ENCODE data around the gene LCN10.
"Not testable (repeated sequence)": the region's sequence is repeated elsewhere in the genome, so short reads cannot be mapped to it uniquely, and the experiment has no call there.

The LCN10 gene

GRCh38 chr9:136704741-136705140 lies 38.0 kb downstream of the LCN10 start:
- not testable (repeated sequence) for DNase-seq (ENCODE audit: low read depth in 1 of 2, low spot score in 1 of 2)

DNA sequence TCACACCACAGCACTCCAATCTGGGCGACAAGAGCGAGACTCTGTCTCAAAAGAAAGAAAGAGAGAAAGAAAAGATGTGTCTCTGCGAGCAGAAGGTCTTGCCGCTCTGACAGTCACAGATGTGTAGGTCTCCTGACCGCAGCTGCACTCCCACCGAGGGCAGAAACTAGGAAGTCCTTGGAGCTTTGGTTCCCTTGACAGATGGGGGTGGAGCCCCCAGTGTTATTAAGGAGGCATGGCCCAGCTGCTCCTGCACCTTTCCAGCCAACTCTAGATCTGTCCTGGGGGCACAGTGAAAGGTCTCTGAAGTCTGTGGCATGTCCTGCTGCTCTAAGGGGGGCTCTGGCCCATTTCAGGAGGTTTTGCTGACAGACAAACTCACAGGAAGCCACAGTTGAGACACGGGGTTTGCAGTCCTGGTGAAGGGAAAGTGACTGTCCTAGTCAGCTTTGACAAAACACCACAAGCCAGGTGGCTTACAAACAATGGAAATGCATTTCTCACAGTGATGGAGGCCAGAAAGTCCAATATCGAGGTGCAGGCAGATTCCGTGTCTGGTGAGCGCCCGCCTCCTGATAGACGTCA lies 39.4 kb downstream of the LCN10 start:
- DNase-seq (ENCODE audit: low read depth in 1 of 2, low spot score in 1 of 2) = no peak

DNA sequence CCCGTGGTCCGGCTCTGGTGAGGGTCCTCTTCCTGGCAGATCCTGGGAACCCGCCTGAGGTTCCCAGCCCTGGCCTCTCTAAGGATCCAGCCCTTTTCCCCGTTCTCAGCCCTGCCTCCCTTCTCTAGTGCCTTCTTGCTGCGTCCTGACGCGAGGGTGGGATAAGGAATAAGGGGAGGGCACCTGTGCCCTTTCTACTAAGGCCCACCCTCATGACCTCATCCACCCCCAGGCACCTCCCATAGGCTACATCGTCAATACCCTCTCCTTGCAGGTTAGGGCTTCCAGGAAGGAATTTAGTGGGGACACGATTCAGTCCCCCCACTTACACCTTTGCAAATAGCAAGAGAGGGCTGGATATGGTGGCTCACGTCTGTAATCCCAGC lies 41.1 kb downstream of the LCN10 start:
- DNase-seq (ENCODE audit: low read depth in 1 of 2, low spot score in 1 of 2) = no peak

DNA sequence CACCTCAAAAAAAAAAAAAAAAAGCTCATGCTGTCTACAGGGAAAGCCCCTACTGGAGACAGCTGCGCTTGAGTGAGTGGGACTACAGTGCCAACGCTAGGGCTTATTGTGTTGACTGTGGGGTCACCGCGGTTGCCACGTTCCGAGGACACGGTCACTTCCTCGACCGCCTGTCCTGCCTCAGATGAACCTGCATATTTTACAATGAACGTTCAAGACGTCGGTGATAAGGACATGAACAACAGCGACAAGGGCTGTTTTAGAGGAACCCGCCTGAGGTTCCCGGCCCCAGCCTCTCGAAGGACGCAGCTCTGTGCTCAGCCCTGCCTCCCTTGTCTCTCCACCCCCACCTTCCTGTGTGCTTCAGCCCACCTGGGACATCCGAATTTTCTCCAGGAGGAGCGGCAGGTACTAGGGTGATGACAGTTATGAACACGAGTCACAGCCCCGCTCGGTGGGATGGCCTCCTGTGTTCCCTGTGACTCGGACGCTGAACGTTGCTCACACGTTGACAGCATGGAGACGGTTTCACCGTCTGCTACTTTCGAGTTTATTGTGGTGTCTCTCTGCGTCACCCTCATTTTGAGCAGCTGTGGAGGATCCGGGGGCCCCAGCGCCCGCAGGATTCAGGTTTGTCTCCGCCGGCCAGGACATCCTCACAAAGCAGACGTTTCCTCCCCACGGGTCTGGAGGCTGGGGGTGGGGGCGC lies 41.6 kb downstream of the LCN10 start:
- DNase-seq (ENCODE audit: low read depth in 1 of 2, low spot score in 1 of 2) = peak in 1 of 2 donors; percentile 50

- DNase-seq (ENCODE audit: low read depth in 1 of 2, low spot score in 1 of 2) = no peak
Measured at GRCh38 chr9:136700304-136700703, 42.4 kb downstream of the LCN10 start.

GRCh38 chr9:136698635-136699246 lies 44.0 kb downstream of the LCN10 start:
- no peak for DNase-seq (ENCODE audit: low read depth in 1 of 2, low spot score in 1 of 2)

- no peak for DNase-seq (ENCODE audit: low read depth in 1 of 2, low spot score in 1 of 2)
Measured at GRCh38 chr9:136697821-136698526, 44.8 kb downstream of the LCN10 start.

DNA sequence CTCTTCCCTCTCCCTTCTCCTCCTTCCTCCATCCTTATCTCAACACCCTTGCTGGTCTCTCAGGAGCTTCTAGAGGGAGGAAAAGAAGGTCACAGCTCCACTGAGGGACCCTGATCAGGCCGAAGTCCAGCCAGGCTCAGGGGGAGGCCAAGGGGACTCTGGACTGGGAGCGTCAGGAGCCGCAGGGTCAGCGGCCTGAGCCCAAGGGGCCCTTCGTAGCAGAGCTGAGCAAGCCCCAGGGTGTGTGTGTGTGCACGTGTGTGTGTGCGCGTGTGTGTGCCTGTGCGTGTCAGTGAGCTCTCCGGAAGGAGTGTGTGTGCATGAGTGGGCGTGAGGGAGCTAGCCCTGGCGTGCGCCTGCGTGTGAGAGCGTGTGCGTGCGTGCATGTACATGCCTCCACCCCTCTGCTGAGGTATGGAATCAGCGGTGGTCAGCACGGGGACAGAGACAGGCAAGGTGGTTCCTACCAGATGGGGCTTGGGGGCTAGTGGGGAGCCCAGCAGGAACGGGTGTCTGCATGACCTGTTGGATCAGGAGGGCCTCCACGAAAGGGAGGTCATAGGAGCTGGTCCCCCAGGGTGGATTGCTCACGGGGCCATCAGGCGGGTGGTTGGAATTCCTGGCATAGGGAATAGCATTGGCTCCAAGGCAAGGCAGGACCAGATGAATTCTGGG lies 45.5 kb downstream of the LCN10 start:
- no peak for DNase-seq (ENCODE audit: low read depth in 1 of 2, low spot score in 1 of 2)

DNA sequence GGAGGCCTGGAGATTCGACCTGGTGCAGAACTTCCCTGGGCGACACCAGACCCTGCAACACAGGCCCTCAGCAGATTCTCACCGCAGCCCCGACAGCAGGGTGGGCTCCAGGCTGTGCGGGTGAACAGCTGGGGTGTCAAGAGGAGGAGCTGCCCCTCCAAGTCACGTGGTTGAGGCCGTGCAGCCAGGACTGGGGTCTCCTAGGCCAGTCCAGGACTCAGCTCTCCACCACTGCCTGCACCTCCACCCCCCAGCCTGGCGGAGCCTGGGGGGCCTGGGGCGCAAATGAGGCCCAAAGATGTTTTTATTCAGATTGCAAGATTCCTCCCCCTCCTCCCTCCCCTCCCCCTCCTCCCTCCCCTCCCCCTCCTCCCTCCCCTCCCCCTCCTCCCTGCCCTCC lies 46.2 kb downstream of the LCN10 start:
- no peak for DNase-seq (ENCODE audit: low read depth in 1 of 2, low spot score in 1 of 2)

GRCh38 chr9:136695955-136696354 lies 46.8 kb downstream of the LCN10 start:
- no peak for DNase-seq (ENCODE audit: low read depth in 1 of 2, low spot score in 1 of 2)

GRCh38 chr9:136695435-136695895 lies 47.3 kb downstream of the LCN10 start:
- no peak for DNase-seq (ENCODE audit: low read depth in 1 of 2, low spot score in 1 of 2)

GRCh38 chr9:136694872-136695247 lies 47.9 kb downstream of the LCN10 start:
- DNase-seq (ENCODE audit: low read depth in 1 of 2, low spot score in 1 of 2) = no peak

GRCh38 chr9:136694163-136694871 lies 48.4 kb downstream of the LCN10 start:
- DNase-seq (ENCODE audit: low read depth in 1 of 2, low spot score in 1 of 2) = no peak

- no peak for DNase-seq (ENCODE audit: low read depth in 1 of 2, low spot score in 1 of 2)
Measured at GRCh38 chr9:136693490-136694162, 49.1 kb downstream of the LCN10 start.

DNA sequence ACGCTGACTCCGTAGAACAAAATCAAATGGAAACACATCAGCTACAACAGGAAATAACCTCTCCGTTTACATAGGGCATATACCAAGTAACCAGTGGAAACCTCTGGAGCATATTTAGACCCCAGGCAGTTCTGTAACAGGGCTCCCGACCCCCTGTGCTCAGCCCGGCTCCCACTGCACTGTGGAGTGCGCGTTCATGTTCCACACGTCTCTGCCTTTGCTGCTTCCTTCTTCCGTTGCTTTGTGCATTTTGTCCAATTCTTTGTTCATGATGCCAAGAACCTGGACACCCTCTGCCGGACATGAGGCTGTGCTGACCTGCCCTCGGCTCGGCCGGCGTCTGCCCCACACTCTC lies 49.6 kb downstream of the LCN10 start:
- no peak for DNase-seq (ENCODE audit: low read depth in 1 of 2, low spot score in 1 of 2)

GRCh38 chr9:136692185-136693134 lies 50.3 kb downstream of the LCN10 start:
- DNase-seq (ENCODE audit: low read depth in 1 of 2, low spot score in 1 of 2) = no peak

- DNase-seq (ENCODE audit: low read depth in 1 of 2, low spot score in 1 of 2) = no peak
Measured at GRCh38 chr9:136691316-136692184, 51.2 kb downstream of the LCN10 start.

DNA sequence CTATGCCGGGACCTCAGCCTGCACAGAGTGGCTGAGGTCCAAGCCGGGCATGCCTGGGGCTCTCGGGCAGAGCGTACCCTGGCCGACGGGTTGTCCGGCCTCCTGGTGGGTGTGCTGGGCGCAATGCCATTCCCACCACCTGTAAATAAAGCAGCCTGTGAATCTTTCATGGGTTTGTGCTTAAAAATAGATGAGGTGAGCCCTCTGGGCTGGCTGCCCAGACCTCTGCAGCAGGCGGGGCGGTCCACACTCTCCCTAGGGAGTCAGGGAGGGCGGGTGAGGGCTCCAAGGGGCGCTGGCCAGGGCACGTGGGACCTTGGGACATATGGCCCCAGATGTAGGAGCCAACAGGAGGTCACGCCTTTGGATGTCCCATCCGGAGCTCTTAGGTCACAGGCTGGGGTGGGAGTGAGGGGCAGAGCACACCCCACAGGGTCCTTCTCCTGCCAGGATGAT lies 51.9 kb downstream of the LCN10 start:
- DNase-seq (ENCODE audit: low read depth in 1 of 2, low spot score in 1 of 2) = no peak
